Endothelial cell of umbilical vein (primary cell): ENCODE results near the gene MRO.

Source experiments
- EZH2 ChIP-seq: IDR thresholded peaks from 2 replicates; pipeline ENCODE4 v1.6.1; 2012; ENCODE audit warnings: borderline replicate concordance, low read depth, mild to moderate bottlenecking, moderate library complexity, low read length, inconsistent platforms; ENCODE audit not compliant: severe bottlenecking
- FOS ChIP-seq: IDR thresholded peaks from 2 replicates; pipeline ENCODE4 v1.6.1; 2011; ENCODE audit warnings: mild to moderate bottlenecking, low read length, moderate library complexity, borderline replicate concordance; ENCODE audit not compliant: insufficient read depth
- GATA2 ChIP-seq: IDR thresholded peaks from 2 replicates; pipeline ENCODE4 v1.7.0; 2011; ENCODE audit warnings: low read depth, mild to moderate bottlenecking, moderate library complexity, mixed read lengths, low read length; ENCODE audit not compliant: insufficient read length, insufficient read depth
- MYC ChIP-seq: IDR thresholded peaks from one replicate; pipeline ENCODE4 v1.6.1; 2011; ENCODE audit warnings: mild to moderate bottlenecking, low read depth, low read length
- POLR2A ChIP-seq: IDR thresholded peaks from 2 replicates; pipeline ENCODE4 v1.6.1; 2012; ENCODE audit warnings: low read depth, mild to moderate bottlenecking, control low read depth, low read length
- POLR2AphosphoS5 ChIP-seq: IDR thresholded peaks from 2 replicates; pipeline ENCODE4 v1.6.1; 2012; ENCODE audit warnings: low read depth, mild to moderate bottlenecking, control low read depth, low read length, moderate library complexity; ENCODE audit not compliant: insufficient read depth
- TF ChIP-seq, protein P1 (sequence below), 2 donors: IDR thresholded peaks; 1 replicate in 1 of 2; 2 replicates in 1 of 2; pipeline ENCODE4 v1.5.1; 2011; ENCODE audit warnings: low read length in 2 of 2, mild to moderate bottlenecking in 2 of 2, moderate library complexity in 2 of 2, control low read depth in 1 of 2, inconsistent platforms in 1 of 2, low read depth in 1 of 2; ENCODE audit not compliant: insufficient read depth in 1 of 2; ENCODE audit errors: extremely low read depth in 1 of 2
- TF ChIP-seq, protein P2 (sequence below): IDR thresholded peaks from 2 replicates; pipeline ENCODE4 v1.6.1; 2011; ENCODE audit not compliant: insufficient read depth, insufficient read length

GRCh38 chr18:50745945-50746344, 73.9 kb downstream of the MRO start:
- TF ChIP-seq, protein P1, sequence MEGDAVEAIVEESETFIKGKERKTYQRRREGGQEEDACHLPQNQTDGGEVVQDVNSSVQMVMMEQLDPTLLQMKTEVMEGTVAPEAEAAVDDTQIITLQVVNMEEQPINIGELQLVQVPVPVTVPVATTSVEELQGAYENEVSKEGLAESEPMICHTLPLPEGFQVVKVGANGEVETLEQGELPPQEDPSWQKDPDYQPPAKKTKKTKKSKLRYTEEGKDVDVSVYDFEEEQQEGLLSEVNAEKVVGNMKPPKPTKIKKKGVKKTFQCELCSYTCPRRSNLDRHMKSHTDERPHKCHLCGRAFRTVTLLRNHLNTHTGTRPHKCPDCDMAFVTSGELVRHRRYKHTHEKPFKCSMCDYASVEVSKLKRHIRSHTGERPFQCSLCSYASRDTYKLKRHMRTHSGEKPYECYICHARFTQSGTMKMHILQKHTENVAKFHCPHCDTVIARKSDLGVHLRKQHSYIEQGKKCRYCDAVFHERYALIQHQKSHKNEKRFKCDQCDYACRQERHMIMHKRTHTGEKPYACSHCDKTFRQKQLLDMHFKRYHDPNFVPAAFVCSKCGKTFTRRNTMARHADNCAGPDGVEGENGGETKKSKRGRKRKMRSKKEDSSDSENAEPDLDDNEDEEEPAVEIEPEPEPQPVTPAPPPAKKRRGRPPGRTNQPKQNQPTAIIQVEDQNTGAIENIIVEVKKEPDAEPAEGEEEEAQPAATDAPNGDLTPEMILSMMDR (IDR thresholded peaks at IDR 0.05; ENCODE audit: extremely low read depth in 1 of 2, insufficient read depth in 1 of 2, low read depth in 1 of 2, low read length in 2 of 2): no peak
- TF ChIP-seq POLR2AphosphoS5: no peak
- TF ChIP-seq EZH2: no peak
- TF ChIP-seq, protein P2, sequence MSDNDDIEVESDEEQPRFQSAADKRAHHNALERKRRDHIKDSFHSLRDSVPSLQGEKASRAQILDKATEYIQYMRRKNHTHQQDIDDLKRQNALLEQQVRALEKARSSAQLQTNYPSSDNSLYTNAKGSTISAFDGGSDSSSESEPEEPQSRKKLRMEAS: no peak
- no peak for TF ChIP-seq POLR2A
- TF ChIP-seq GATA2: no peak
- no peak for TF ChIP-seq FOS
- TF ChIP-seq MYC: no peak
